GM19455 (cell line): ENCODE data around the gene SORCS2.

ENCODE experiments used
- ATAC-seq: cut with Tn5 transposase; IDR thresholded peaks from one replicate; pipeline ENCODE4 v1.9.1; 2021; ENCODE audit not compliant: unreplicated experiment

Gene SORCS2

DNA sequence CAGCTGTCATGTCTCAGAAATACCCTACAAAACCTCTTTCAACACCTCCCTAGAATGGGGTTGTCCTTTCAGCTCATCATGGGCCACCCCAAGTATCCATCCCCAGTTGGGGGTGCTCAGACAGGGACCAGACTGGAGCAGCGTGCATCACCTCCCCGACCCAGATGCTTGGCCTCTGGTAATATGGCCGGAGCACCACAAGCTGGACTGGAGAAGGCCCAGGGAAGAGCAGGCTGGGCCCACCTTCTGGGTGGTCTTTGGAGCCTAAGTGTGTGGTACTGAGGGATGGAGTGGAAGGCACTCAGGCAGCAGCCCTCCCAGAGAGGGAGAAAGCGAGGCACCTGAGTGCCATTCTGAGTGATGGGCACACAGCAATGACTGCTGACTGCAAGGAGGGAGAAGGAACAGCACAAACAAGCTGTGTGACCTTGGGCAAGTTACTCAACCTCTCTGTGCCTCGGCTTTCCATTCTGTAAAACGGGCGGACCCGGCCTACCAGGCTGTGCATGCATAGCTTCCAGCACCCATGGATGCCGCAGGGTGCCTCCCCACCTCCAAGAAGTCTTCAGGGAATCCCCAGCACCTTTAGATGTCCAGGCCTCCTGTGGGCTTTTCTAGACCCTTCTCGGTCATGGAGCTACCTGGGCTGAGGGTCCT lies 519.1 kb downstream of the SORCS2 start:
- ATAC-seq: no peak

DNA sequence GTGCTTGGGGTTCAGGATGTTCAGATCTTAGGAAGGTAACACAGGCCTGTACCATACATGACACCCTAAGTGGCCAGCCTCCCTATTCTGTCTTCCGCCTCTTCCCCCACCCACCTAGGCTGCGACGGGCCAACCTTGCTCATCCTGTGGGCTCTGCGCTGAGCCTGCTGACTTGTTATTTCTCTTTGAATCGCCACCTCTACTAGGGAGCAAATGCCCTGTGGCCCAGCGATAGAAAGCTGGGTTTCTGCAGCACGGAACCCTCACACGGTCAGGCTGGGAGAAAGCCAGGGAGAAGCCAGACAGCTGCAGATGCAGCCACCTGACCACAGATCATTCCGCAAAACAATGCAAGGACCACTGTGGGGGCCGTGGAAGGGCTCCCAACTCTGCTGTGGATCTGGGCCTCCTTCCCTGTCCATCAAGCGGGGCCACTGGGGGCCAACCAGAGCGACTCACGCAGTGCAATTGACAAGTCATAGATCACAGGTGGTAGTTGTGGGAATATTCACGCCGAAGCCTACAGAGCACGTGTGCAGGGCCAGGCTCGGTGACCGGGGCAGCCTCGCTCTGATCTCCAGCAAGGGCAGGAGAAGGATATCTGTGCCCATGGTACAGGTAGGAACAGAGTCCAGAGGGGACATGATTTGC lies 519.8 kb downstream of the SORCS2 start:
- ATAC-seq: no peak

DNA sequence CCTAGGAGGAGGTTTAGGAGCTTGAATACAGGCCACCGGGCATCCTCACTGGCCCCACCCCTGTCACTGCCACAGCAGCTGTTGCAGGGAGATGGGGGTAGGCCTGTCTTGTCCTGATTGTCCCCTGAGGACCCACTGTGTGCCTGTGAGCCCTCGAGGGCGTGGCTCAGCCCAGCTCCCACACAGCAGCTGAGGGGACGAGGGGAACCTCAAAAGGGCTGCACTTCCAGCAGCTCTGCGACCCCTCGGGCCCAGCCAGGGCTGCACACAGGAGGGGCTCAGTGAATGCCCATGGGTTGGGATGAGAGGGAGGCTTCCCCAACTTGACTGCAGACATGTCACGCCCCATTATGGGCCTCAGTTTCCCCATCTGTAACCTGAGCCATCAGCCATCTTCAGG lies 521.4 kb downstream of the SORCS2 start:
- no peak for ATAC-seq

DNA sequence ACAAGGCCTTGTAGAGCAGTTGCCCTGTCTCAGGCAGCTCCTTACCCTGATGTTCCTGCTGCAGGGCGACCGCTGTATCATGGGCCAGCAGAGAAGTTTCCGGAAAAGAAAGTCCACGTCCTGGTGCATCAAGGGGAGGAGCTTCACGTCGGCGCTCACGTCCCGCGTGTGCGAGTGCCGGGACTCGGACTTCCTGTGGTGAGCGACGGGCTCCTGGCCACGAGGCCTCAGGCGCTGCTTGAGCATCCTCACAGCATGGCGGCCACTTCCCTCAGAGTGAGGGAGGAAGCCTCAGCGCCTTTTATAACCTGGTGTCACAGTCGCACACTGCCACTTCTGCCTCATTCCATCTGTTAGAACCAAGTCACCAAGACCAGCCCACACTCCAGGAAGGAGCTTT lies 521.8 kb downstream of the SORCS2 start:
- ATAC-seq: no peak

DNA sequence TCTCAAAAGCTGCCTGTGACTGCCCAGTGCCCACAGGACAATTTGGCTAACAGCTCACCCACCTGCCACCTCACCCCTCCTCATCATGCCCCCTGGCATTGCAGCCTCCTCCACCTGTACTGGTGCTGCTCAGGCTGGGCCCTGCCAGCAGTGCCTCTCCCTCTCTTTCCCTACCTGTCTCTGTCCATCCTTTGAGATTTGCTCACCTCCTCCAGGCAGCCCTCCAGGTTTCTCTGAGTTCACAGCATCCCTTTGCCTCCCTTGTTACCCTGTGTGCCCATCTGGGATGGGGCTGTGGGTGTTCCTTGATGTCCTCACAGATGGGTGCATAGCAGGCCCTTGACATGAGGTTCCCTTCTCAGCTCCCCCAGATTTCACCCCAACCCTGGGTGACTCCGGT lies 522.4 kb downstream of the SORCS2 start:
- ATAC-seq: no peak

DNA sequence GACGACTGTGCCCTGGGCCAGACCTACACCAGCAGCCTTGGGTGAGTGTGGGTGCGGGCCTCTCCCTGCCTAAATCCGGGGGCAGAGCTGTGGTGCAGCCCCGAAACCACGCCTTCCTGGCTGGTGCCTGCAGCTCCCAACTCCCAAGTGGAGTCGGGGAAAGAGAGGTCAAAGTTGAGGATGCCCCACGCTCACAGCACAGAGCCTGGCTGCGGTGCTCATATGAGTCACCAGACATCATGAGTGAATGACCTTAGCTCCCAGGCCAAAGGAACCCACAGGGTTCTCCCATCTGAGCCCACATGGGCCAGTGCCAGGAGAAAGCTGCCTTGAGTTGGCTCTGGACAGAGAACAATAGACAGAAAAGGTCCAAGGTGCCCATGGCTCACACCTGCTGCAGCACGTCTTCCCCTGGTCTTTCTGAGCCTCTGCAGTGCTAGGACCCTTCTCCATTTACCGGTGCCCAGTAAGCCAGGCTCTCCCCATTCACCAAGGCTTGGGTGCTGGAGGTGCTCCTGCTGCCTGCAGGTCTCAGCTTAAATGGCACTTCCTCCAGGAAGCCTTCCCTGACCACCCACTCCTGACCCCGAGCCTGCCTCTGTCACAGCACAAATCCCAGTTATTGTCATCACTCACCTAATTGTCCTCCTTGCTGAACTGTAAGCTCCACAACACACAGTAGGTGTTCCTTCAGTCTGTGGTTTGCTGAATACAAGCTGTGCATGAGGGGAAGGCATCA lies 523.1 kb downstream of the SORCS2 start:
- ATAC-seq: no peak

DNA sequence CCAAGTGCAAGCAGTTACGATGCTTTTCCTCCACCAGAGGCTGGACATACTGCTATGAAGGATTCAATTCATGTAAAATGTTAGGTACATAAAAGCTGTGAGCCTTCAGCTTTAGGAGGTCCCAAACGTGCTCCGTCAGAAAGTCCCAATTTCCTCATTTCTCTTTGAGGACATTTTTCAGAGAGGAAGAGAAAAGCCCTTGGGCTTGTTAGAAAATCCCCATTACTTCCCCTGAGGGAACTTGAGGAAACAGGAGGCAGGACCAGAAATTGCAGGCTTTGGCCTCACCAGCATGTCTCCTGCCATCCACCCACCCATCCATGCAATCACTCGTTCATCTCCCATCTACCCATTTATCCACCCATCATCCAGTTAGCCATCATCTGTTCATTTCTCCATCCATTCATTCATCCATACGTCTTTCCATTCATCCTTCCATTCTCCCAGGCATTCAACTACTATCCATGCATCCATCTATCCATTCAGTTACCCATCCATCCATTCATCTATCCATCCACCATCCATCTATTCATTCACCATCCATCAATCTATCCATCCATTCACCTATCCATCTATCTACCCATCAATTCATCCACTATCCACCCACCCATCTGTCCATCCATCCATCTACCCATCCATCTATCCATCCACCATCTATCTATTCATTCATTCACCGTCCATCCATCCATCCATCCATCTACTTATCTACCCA lies 523.8 kb downstream of the SORCS2 start:
- ATAC-seq: no peak

DNA sequence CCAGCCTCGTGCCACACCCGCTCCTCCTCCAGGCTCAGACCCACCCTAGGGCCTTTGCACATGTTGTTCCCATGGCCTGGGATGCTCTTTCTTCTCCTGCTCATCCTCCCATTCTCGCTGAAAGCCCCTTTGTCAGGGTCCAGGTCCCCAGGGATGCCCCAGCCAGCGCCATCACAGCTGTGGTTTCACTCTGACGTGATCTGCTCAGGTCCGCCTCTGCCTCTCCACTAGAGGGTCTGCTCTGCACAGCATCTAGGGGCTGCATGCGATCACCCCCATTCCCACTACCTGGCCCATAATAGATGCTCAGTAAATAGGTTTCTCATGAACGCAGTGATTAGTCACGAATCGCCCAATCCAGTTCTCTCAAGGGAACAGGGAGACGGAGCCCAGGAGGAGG lies 524.8 kb downstream of the SORCS2 start:
- no peak for ATAC-seq

DNA sequence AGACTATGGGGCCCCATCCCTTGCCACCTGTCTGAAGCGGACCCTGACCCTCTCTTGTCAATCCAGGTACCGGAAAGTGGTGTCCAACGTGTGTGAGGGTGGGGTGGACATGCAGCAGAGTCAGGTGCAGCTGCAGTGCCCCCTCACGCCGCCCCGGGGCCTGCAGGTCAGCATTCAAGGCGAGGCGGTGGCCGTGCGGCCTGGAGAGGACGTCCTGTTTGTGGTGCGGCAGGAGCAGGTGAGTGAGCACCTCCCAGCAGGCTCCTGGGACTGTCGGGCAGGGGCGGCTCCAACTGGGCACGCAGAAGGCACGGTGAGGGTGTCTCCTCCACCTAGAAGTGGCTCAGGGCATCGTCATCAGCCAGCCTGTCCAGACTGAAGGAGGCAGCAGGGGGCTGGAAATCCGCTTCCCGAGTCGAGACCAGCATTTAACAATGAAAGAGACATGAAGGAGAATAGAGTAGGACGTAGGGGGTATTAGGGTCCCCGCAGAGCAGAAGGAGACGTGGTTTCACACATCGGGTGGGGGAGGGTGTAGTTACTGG lies 525.7 kb downstream of the SORCS2 start:
- ATAC-seq: no peak

DNA sequence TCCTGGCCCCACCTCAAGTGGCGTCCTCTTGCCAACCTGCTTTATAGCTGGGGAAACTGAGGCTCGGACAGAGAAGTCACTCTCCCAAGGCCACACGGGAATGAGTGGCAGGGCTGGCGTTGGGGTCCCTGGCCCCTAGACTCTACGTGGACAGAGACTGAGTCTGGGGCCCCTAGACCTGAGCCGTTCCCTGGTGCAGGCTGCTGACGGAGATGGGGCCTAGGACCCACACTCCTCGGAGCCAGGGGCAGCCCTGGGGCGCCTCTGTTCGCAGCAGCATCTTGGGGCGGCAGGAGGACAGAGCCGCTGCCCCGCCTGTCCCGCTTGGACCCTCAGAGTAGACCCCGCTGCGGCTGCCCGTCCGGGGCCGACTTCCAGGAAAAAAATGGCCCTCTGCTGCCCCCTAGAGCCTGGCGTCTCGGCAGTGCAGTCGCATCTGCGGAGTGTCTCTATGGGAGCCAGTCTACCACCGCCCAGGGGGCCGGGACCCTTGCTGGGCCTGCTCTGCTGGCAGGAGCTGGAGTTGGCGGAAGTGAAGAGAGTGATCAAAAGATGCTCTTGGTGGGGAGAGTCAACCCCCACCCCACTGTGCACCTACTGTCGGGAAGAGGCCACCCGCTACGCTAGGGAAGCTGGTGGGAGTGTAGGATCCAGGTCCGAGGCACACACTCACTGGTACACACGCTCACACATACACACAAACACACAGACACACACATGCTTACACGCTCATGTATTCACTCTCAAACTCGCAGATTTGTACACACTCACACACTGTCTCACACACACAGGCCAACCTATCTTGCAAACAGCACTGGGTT lies 527.2 kb downstream of the SORCS2 start:
- ATAC-seq: no peak

DNA sequence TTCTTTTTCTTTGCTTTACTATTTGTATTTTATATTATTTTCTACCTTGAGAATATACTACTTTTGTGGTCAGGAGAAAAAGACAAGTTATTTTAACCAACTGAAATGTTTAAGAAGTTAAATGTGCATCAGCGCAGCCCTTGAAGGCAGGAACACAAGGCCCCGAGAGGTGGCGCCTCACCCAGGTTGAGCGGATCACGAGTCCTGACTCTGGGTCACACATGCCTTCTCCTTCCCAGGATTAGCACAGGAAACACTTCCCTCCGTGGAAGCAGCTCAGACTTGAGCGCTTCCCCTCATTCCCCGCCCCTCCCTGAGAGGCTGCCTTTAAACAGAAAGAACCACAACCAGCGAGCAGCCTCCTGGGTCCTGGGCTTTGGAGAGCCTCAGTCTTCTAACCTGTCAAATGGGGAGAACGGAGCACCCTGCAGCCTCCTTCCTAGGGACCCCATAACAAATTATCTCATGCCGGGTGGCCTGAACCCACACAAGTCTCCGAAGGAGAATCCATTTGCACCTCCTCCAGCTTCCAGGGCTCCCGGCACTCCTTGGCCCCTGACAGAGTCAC lies 529.7 kb downstream of the SORCS2 start:
- no peak for ATAC-seq

DNA sequence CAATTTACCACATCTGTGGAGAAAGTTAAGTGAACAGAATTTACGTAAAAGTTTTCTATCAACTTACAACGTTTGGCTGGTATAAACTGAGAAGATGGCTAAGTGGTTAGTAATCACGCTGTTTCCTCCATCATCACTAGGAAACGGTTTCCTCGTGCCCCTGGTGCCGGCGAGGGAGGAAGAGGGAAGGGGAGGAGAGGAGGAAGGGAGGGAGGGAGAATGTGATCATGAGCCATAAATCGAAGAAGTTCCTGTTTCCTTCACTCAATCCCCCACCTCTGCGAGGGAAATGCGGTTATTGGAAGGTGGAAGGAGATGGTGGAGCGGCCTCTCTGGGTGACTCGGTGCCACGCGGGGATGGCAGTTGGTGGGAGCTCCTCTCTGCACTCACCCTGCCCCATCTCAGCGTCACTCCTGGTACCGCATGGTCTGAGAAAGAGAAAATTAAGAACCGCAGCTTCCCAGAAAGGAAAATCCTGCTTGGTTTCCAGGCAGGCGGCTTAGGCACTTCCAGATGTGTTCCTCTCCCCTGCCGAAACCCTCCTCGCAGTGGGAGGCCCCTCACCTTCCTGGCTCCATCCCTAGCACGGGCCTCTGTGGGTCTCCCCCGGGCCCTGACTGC lies 530.5 kb downstream of the SORCS2 start:
- no peak for ATAC-seq

DNA sequence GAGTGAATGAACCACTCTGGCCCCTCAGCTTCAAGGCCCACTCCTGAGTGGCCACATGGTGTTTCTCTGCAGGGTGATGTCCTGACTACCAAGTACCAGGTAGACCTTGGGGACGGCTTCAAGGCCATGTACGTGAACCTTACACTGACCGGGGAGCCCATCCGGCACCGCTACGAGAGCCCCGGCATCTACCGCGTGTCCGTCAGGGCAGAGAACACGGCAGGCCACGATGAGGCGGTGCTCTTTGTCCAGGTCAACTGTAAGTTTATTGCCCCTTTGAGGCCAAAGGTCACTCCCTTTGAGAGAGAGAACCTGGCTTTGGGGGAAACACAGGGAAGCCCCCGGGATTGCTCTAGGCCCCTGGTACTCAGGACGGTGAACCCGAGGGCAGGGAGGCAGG lies 531.3 kb downstream of the SORCS2 start:
- no peak for ATAC-seq

DNA sequence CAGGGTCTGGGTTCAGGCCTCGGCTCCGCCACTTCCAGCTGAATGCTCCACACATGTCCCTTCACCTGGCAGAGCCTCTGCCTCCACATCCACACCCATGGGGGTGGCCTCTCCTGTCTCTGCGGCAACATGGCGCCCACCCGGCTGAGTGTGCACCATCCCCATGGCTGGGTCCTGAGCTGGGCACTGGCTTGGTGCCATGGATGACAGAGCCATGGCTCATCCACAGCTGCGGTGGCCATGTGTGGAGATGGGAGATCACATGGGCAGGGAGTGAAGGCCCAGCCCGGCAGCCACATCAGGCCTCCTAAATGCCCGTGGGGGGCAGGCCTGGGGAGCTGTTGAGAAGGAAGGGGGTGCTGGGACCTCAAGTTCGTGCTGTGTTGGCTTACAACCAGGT lies 533.6 kb downstream of the SORCS2 start:
- no peak for ATAC-seq

DNA sequence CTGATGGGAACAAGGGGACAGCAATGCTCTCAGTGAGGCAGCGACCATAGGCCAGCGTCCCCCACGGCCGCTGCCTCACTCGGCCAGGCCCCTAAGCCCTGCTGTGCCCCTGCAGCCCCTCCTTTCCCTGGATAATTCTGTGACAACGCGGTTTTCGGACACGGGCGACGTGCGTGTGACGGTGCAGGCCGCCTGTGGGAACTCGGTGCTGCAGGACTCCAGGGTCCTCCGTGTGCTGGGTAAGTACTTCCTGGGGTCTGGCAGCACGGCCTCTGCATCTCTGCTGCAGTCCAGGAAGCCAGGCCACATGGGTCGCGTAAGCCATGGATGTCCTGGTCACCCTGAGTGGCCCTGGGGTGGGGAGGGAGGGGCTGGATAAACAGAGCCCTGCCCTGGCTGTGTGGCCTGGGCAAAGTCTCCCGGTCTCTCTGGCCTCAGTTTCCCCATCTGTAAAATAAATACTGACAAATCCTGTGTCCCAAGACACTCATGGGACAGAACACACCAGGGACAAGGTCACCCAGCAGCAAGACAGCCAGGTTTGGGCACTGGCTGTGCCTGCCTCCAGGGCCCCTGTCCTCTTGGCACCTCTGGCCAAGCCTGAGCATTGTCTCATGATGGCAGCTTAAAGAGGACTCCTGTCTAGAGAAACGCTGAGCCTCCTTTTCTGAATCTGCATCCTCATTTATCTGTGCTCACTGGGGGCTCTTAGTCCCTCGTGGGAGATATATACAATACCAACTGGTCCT lies 534.5 kb downstream of the SORCS2 start:
- ATAC-seq: no peak

DNA sequence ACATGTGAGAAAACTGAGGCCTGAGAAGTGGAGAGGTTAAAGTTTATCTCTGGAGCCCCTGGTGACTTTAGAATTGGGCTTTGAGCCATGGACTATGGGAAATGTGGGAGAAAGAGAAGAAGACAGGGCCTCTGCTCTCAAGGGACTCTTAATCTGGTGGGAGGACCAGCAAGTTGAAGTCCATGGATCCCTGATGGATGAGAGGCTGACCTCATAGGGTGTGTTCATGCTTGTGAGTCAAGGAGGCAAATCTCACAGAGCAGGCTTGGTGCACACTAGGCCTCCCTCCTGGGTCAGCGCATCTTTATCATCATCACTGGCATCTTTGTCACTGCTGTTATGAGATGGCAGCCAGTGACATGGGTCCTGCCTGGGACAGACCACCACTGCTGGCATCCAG lies 535.4 kb downstream of the SORCS2 start:
- no peak for ATAC-seq

DNA sequence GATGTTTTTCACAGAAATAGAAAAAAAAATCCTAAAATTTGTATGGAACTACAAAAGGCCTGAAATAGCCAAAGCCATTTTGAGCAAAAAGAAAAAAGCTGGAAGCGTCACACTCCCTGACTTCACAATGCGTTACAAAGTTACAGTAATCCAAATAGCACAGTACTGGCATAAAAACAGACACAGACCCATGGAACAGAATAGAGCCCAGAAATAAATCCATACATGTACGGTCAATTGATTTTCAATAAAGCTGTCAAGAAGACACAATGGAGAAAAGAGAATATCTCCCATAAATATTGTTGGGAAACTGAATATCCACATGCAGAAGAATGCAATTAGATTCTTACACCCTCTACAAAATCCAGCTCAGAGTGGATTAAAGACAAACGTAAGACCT lies 539.1 kb downstream of the SORCS2 start:
- ATAC-seq: no peak

DNA sequence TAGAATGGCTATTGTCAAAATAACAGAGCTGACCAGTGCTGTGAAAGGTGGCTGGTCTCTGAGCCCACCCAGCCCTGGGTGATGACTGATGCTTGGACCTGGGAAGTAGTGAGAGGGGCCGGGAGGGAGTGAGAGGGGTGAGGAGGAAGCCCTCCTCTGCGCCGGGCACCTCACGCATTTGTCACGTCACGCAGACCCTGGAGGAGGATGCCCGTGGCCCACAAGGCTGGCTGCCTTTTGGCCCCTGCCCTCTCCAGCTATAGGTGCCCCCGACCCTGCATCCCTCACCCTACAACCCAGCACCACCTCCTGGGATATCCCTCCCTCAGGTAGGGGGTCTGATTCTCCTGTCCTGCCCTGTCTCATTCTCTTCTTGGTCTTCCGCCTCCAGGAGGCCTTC lies 539.9 kb downstream of the SORCS2 start:
- no peak for ATAC-seq

DNA sequence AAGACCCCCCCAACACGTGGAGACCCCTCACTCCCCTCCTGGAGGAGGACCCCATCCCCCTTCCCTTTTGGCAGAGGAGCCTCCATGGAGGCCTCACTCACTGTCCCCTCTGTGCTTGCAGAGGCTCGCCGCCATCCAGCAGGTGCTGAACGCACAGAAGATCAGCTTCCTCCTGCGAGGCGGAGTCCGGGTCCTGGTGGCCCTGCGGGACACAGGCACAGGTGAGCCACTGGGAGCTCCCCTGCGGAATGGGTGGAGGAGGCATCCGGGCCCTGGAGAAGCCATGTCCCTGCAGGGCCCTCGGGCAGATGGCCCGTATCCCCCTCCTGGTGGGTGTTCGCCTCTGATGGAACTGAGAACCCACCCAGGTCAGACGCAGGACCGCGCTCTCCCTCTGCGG lies 540.9 kb downstream of the SORCS2 start:
- ATAC-seq: no peak
